CD4-positive, alpha-beta T cell treated with Interleukin-15 for 4 hours (primary cell): ENCODE data around the gene TMEM242.
"Not testable (repeated sequence)": the region's sequence is repeated elsewhere in the genome, so short reads cannot be mapped to it uniquely, and the experiment has no call there.

Source experiments
- DNase-seq: peaks from one replicate; pipeline ENCODE4 v3.0.0-alpha.2; 2020; ENCODE audit warnings: low spot score

Gene TMEM242

DNA sequence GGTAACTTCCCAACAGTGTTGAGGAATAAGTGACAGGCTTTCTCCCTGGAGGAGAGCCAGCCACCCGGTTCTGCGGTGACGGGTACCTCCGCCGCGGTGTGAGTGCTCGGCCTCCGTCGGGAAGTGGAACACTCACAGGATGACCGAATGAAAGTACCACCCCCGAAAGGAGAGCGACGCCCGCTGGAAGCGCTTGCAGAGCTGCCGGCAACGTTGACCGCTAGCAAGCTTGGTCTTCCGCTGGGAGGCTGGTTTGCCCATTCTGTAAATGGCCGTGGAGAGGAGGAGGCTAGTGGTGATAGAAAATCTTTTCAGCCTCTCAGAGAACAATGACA, 614 bp upstream of the TMEM242 start:
- DNase-seq, result peak; percentile 23

DNA sequence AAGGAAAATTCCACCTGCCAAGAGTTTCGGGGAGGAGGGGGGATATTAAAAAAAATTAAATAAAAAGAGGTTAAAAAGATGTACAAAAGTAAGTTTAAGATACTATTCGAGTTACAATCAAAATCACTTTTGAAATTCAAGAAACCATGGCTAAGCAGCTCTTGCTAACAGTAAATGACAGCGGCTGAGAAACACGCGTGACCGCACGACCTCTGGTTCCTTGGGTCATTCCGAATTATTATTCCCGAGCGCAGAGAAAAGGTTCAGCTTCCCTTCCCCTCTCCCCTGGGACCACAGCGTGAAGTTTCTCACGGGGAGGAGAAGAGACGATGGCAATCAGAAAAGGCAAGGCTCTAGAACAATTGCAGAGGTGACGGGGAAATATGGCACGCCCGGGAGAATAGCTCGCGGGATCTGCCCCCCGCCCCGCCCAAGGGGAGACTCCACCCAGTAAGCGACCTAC, 496 bp downstream of the TMEM242 start:
- DNase-seq, result peak; percentile 78

DNA sequence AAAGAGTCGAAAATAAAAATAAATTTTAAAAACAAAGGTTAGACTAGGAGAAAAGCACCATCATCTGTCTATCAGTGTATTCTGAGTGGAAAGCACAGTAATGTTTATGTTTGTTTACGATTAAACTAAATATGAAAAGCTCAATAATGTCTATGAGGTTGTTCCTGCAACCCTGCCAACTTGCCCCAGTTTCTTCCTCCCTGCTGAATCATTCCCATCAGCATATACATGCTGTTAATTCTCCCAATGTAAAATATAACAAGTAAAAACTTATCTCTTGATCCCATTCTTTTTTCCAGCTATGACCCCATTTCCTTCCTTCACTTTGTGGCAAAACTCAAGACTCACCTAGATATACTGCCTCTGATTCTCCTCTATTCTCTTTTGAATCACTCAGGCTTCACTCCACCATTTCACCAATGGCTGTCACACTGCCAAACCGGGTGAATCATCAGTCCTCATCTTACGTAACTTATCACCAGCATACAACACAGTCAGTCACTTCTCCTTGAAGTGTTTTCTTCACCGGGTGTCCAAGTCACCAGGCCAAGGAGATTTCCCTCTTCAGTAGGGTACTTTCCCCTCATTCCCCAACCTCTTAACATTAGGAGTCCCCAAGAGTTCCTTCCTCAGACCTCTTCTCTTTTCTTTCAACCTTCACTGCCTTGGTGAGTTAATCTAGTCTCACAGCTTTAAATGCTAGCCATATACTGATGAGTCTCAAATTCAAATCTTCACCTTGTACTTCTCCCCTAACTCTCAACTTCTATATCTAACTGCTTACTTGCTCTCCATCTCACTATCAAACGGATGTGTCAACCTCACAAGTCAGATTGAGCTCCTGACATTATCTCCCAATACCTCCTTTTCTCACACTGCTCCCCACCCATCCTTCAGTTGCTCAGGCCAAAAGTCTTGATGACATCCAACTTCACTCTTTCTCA, 6.2 kb downstream of the TMEM242 start:
- peak; percentile 6 for DNase-seq

DNA sequence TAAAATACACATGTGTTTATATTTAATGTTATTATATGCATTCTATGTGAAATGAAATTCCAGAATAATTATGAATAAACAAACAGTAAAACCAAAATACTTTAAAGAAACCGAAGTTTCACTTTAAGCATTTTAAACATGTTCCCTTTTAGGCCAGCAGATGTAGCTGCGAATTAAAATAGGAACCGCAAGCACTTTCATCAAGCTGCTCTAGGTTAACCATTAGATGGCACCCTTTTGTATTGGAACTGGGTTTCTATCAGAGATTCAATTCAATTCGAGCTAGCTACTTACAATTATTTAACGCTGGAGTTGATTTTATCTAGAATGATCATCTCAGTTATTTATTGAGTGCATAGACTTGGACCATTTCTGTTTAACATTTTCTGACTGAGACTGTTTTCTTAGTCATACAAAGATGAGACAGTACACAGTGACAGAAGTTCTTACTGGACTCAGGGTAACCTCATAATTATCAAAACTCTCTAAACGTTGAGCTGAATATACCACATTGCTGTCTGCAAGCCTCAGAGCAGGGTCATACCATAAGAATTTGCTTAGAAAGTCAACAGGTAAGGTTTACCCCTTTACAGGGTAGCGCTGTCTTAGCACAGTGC, 8.5 kb downstream of the TMEM242 start:
- peak; percentile 59 for DNase-seq

DNA sequence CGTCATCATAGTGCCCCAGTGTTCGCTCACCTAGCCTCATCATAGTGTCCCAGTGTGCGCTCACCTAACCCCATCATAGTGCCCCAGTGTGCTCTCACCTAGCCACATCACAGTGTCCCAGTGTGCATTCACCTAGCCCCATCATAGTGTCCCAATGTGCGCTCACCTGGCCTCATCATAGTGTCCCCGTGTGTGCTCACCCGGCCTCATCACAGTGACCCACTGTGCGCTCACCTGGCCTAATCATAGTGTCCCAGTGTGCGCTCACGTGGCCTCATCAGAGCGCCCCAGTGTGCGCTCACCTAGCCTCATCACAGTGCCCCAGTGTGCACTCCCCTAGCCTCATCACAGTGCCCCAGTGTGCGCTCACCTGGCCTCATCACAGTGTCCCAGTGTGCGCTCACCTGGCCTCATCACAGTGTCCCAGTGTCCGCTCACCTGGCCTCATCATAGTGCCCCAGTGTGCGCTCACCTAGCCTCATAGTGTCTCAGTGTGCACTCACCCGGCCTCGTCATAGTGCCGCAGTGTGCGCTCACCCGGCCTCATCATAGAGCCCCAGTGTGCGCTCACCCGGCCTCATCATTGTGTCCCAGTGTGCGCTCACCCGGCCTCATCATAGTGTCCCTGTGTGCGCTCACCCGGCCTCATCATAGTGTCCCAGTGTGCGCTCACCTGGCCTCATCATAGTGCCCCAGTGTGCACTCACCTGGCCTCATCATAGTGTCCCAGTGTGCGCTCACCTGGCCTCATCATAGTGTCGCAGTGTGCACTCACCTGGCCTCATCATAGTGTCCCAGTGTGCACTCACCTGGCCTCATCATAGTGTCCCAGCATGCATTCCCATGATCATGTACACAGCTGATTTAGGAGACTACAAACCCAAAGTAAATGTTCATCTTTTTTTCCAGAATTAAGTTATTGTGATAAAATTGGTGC, 9.5 kb downstream of the TMEM242 start:
- no peak for DNase-seq

DNA sequence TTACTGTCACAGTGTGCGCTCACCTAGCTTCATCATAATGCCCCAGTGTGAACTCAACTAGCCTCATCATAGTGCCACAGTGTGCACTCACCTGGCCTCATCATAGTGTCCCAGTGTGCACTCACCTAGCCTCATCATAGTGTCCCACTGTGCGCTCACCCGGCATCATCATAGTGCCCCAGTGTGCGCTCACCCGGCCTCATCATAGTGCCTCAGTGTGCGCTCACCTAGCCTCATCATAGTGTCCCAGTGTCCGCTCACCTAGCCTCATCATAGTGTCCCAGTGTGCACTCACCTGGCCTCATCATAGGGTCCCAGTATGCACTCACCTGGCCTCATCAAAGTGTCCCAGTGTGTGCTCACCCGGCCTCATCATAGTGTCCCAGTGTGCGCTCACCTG, 10.6 kb downstream of the TMEM242 start:
- DNase-seq, result no peak

DNA sequence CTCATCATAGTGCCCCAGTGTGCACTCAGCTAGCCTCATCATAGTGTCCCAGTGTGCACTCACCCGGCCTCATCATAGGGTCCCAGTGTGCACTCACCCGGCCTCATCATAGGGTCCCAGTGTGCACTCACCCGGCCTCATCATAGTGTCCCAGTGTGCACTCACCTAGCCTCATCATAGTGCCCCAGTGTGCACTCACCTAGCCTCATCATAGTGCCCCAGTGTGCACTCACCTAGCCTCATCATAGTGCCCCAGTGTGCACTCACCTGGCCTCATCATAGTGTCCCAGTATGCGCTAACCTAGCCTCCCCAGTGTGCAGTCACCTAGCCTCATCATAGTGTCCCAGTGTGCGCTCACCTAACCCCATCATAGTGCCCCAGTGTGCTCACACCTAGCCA, 12.6 kb downstream of the TMEM242 start:
- DNase-seq, result not testable (repeated sequence)

DNA sequence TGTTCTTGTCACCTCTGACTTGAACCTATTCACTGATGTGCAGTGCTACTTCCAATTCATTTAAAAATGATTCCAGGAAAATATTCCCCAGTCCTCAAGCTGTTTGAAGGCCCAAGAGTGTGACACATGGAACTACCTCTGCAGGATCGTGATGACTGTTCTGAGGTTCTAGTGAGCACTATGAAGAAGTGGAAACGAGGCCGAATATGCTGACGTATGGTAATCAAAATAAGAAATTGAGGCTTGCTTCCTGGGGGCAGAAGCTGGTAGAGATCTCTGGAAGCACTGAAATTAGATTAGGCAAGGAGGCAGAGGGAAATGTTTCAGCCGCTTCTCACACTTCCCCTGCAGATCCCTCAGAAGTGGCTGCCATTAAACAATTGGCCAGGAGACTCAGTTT, 15.7 kb downstream of the TMEM242 start:
- no peak for DNase-seq

DNA sequence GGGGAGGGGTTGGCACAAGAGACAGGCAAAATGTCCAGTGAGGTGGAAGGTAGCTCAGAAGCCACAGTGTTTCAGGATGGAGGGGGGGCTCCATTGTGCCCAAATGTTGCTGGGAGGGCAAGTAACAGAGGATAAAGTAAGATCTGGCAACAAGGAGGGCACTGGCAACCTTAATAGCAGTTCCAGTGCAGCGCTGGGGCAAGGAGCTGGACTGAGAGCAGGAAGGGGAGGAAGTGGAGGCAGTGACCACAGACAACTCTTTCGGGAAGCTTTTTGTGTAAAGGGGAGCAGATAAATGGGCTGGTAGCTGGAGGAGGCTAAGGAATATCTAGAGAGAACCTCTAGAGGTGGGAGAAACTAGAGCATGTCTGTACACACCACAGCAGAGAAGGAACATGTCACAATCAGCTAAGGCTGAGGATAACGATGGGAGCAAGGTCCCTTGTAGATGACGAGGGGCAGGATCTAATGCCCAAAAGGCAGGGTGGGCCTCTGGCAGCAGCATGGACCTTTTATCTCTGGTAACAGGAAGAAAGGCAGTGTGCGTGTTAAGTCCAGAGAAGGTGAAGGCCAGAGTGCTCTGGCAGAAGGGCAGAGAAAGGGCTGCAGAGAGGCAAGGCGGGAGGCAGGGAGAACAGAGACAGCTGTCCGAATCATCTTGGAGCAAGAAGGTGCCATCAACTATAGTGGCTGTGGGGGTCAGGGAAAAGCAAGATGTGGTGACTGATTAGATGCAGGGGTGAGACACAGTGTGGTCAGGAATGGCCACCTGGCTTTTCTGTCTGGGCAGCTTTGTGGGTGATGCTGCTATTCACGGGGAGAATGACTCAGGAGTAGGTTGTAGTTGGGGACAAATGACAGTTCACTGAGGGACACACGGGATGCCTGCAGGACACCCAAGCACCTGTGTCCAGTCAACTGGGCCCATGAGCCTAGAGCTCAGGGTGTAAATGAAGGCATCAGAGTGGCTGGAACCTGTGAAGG, 17.4 kb downstream of the TMEM242 start:
- DNase-seq, result no peak

DNA sequence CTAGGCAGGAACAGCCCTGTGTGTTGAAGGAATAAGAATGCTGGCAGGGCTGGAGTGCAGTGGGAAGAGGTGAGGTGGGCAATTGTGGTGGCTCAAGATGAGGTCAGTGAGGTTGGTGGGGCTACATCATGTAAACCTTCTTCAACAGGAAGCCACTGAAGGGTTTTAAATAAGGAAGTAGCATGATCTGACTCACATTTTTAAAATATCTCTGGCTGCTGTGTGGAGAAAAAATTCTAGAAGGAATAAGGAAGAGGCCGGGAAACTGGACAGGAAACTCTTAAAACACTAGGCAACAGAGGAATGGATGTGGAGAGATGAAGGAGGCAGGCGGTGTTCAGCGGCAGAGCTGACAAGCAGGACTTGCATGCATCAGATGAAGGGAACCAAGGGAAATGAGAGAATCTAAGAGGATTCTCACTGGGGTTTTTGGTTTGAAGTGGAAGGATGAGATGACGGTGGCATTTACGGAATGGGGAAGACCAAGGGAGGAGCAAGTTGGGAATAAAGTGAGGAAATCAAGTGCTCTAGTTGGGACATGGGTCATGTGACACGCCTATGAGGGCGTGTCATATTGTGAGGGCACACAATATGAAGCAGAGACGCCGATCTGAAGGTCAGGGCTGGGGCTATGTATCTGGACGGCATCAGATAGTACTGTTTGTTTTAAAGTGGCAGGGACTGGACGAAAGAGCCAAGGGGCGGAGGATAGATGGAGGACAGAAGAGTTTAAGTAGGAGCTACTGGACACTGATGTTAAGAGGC, 18.2 kb downstream of the TMEM242 start:
- DNase-seq, result no peak

DNA sequence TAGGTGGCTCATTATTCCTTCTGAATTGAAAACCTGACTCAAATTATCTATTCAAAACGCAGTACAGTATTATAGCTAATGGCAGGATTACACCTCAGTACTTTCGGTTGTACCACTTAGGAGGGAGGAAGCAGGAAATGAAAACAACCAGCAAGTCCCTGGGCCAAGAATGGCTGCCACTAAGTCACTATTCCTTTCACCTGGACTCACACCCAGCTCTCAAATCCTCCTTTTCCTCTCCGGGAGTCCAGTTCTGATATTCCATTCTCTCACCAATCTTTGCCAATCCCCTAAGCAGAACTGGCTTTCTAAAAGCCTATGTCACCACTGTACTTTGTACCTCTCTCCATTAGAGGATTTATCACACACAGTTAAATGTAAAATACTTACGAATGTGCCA, 20.6 kb downstream of the TMEM242 start:
- no peak for DNase-seq

DNA sequence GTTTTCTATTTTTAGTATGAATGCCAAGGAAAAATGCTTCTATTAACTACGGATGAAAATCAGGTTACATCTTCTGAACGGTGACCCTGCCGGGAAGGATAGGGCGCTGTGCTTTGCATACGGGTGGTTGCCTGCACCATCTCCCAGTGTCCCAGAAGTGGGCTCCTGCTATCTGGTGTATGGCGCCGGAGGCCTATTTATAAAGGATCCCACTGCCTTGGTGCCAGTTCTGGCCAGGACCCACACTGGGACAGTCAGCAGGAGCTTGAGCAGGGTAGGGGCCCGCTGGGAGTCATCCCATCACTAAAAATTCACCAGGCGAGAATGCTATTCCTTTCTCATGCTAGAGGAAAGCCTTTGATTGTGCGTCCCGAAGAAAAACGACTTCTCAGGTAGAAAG, 22.9 kb downstream of the TMEM242 start:
- no peak for DNase-seq

DNA sequence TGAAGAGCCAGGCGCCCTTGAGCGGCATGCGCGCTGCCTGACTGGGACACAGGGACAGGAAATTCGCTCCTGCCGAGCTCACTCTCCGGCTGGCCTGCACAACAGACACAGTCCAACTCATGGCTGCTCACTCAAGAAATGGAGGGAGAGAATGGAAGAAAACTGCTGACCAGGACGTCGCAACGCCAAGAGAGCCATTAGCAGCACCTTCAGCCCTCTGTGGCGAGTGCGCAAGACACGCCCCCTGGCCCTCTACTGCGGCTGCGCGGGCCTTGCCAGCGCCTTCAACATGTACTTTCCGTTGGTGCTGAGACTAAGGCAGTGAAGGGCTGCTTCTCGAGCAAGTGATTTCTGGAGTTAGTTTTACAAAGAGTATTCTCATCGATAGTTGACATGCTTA, 23.3 kb downstream of the TMEM242 start:
- DNase-seq, result no peak

DNA sequence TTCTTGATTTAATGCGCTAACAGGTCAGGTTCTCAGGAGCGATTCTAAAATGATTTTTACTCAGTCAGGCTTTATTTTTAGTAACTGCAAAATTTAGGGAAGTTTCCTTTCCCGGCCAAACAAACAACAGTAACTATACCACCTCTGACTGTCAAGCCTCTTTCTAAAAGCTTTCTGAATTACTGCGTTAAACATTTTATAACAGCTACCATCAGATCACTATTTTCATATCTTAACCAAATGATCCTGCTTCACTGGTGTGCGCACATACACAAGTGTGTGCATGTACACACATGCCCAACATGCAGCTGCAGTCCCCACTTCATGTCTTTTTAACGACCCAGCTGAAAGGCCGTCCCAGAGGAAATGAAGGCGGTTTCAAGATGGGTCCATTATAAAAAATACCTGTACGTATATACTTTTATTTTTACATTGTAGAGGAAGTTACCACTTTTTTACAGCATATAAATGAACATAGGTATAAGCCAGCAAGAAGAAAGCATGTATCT, 25.0 kb downstream of the TMEM242 start:
- DNase-seq, result no peak

DNA sequence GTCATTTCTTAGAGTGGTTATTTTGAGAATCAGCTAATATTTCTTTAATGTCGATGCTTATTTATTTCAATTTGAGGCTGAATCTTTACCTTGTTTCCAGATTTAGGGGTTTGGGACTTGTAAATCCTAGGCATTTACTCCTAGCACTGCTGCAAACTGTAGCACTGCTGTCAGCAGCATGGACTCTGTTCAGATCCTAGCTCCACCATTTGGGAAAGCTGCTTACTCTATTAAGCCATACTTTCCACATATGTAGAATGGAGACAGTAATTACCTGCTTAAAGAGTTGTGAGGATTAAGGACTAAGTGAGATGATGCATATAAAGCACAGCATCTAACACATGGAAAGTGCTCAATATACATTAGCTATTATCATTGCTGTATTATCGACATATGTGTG, 28.7 kb downstream of the TMEM242 start:
- DNase-seq, result no peak

DNA sequence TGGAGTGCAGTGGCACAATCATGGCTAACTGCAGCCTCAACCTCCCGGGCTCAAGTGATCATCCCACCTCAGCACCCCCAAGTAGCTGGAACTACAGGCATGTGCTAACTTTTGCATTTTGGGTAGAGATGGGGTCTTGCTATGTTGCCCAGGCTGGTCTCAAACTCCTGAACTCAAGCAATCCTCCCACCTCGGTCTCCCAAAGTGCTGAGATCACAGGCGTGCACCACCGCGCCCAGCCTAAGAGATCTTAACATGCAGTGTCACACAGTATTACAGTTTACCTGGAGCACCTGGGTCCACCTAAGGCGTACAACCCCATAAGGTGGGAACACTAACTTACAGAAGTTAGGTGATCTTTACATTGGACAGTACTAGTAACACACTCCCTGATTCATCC, 29.5 kb downstream of the TMEM242 start:
- no peak for DNase-seq

DNA sequence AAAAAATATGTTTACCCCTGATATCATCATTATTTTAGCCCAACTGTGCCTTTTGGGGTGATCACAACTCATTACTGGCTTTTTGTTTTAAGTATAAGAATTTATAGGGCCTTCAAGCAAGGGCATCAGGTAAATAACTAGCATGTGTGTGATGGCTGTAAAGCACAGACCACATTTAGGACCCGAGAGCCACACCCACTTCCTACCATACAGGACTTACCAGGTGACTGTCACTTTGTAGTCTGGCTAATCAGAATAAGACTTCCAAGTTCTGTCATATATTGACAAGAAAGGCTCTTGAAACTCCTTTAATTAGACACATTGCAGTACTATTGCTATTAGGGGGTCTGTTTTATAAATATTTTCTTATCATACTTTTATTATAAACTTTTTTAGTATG, 31.1 kb downstream of the TMEM242 start:
- DNase-seq, result no peak

DNA sequence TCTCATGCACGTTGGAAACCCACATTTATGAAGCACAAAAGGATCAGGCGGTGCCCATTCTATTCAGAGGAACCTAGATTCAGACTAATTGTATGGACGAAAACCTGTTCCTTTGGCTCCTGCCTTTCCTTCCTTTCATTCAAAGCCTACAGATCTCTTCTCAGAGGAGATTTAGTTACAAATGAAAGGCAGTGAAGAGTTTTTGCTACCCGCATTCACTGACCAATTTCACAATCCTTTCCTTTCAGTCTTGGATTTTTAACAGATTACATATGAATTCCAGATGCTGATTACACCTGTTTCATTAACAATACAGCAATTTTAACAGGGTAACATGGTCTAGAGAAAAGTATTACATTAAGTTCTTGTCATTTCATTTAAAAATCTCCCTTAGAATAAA, 32.0 kb downstream of the TMEM242 start:
- no peak for DNase-seq

DNA sequence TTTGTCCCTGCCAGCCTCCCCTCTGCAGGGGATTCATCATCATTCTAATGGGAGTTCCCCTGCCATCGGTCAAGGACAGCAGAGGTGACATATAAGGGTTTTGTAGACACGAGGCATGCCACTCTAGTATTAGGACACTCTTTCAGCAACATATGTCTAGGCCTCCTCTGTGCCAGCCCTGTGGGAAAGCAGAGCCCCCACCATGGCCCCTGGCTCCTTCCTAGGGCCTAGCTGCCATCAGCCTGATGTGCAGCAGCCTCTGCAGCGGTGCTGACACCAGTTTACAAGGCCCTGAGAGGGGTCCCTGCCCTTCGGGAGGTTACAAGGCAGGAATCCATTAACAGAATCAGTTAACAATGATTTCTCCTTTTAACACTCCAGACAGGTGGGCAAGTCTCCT, 32.5 kb downstream of the TMEM242 start:
- DNase-seq, result no peak

DNA sequence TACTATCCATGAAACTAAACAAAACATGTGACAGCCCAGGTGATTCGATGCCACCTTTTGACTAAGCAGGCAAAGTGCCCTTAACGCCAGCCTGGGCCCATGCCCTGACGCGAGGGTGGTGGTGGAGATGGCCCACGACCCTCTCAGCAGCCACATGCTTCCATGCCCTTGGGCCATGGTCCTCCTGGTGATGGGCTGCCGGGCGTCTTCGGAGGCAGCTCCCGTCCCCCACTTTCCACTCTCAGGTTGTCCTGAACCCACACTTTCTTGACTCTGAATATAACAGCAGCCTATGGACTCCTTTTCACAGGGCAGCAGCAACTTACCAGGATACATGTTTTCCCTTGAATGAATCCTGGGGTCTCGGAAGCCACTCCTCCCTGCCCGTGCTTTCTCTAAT, 33.6 kb downstream of the TMEM242 start:
- no peak for DNase-seq
